DOHH2 (cell line): Measurements from ENCODE around the gene USP8.

ENCODE experiments used
- EZH2phosphoT487 ChIP-seq: fragments of 200-600 bp; sonication (generic); IDR thresholded peaks from 2 replicates; pipeline ENCODE4 v1.6.1; 2017; ENCODE audit warnings: borderline replicate concordance, mild to moderate bottlenecking, antibody characterized with exemption, low read length, moderate library complexity, mixed read lengths
- TF ChIP-seq, protein P1 (sequence below): fragments of 200-600 bp; sonication (generic); IDR thresholded peaks from one replicate; pipeline ENCODE4 v1.5.1; 2014; ENCODE audit warnings: antibody characterized with exemption, mild to moderate bottlenecking, low read depth, low read length; ENCODE audit not compliant: poor library complexity, severe bottlenecking

- TF ChIP-seq, protein P1, sequence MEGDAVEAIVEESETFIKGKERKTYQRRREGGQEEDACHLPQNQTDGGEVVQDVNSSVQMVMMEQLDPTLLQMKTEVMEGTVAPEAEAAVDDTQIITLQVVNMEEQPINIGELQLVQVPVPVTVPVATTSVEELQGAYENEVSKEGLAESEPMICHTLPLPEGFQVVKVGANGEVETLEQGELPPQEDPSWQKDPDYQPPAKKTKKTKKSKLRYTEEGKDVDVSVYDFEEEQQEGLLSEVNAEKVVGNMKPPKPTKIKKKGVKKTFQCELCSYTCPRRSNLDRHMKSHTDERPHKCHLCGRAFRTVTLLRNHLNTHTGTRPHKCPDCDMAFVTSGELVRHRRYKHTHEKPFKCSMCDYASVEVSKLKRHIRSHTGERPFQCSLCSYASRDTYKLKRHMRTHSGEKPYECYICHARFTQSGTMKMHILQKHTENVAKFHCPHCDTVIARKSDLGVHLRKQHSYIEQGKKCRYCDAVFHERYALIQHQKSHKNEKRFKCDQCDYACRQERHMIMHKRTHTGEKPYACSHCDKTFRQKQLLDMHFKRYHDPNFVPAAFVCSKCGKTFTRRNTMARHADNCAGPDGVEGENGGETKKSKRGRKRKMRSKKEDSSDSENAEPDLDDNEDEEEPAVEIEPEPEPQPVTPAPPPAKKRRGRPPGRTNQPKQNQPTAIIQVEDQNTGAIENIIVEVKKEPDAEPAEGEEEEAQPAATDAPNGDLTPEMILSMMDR, result no peak
- no peak for TF ChIP-seq EZH2phosphoT487
Measured at GRCh38 chr15:50506121-50506520, 81.9 kb downstream of the USP8 start.
